Stimulated activated CD8-positive, alpha-beta memory T cell treated with anti-CD3 and anti-CD28 coated beads, Interleukin-7, amount 100 ng/mL, for 24 hours (primary cell): ENCODE data around the gene RNF150.

ENCODE experiments used
- DNase-seq: peaks from one replicate; pipeline ENCODE4 v3.0.0-alpha.2; 2020; ENCODE audit warnings: low read depth

RNF150 gene

GRCh38 chr4:141131723-141132071 is 1.6 kb downstream of the RNF150 start:
- DNase-seq: no peak

GRCh38 chr4:141130947-141131605 is 2.2 kb downstream of the RNF150 start:
- no peak for DNase-seq

GRCh38 chr4:141127884-141128283 is 5.4 kb downstream of the RNF150 start:
- no peak for DNase-seq

- DNase-seq: no peak
Observed at GRCh38 chr4:141126769-141127168, 6.5 kb downstream of the RNF150 start.

GRCh38 chr4:141124224-141124623 is 9.0 kb downstream of the RNF150 start:
- no peak for DNase-seq

- no peak for DNase-seq
Observed at GRCh38 chr4:141121768-141122454, 11.4 kb downstream of the RNF150 start.

GRCh38 chr4:141121101-141121500 is 12.2 kb downstream of the RNF150 start:
- no peak for DNase-seq

- DNase-seq: no peak
Observed at GRCh38 chr4:141120036-141120593, 13.2 kb downstream of the RNF150 start.

- no peak for DNase-seq
Observed at GRCh38 chr4:141119071-141119470, 14.2 kb downstream of the RNF150 start.

- DNase-seq: no peak
Observed at GRCh38 chr4:141118381-141118780, 14.9 kb downstream of the RNF150 start.

GRCh38 chr4:141117935-141118334 is 15.3 kb downstream of the RNF150 start:
- no peak for DNase-seq

GRCh38 chr4:141109983-141110382 is 23.3 kb downstream of the RNF150 start:
- DNase-seq: no peak

GRCh38 chr4:141107927-141108326 is 25.3 kb downstream of the RNF150 start:
- DNase-seq: no peak

GRCh38 chr4:141102367-141102766 is 30.9 kb downstream of the RNF150 start:
- DNase-seq: no peak

- DNase-seq: no peak
Observed at GRCh38 chr4:141101511-141101910, 31.8 kb downstream of the RNF150 start.

- no peak for DNase-seq
Observed at GRCh38 chr4:141099326-141099725, 33.9 kb downstream of the RNF150 start.

- no peak for DNase-seq
Observed at GRCh38 chr4:141098163-141098562, 35.1 kb downstream of the RNF150 start.

GRCh38 chr4:141090473-141090872 is 42.8 kb downstream of the RNF150 start:
- no peak for DNase-seq

- DNase-seq: no peak
Observed at GRCh38 chr4:141081921-141082395, 51.3 kb downstream of the RNF150 start.

GRCh38 chr4:141080668-141081067 is 52.6 kb downstream of the RNF150 start:
- no peak for DNase-seq

GRCh38 chr4:141079393-141079930 is 53.8 kb downstream of the RNF150 start:
- no peak for DNase-seq

GRCh38 chr4:141078871-141079270 is 54.4 kb downstream of the RNF150 start:
- DNase-seq: no peak

- DNase-seq: no peak
Observed at GRCh38 chr4:141077611-141078225, 55.6 kb downstream of the RNF150 start.
